Measurements from ENCODE around the gene SMC1B.
A peak's percentile ranks its signal among the peaks of the same experiment; 100 is the strongest.
"Not testable (repeated sequence)": the region's sequence is repeated elsewhere in the genome, so short reads cannot be mapped to it uniquely, and the experiment has no call there.

The SMC1B gene

DNA sequence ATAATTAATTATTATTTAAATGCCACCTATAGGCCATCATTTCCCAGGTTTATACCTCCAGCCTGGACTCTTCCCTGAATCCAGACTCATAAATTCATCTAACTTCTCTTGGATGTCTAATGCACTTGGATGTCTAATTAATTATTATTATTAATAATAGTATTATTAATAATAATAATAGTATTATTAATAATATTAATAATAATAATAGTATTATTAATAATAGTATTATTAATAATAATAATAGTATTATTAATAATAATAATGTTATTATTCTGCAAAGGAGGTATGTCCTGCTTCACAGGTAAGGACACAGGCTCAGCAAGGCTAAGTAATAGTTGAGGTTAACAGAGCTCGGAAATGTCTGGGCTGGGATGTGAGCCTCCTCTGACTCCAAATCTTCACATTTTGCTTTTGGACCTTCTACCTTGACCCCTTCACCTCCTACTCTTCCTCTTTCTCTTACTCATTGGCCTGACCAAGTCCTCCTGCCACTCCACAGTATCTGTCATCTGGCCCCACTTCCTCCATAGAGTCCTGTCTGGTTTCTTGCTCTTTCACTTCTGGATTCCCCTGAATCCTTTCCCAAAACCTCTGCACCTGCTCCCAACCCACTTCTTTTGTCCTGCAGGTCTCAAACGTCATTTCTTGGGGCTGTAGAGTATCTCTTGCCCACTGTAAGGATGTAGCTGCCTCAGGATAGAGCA lies 8.1 kb upstream of the SMC1B start:
- no peak for DNase-seq

- no peak for DNase-seq
Observed at GRCh38 chr22:45420539-45420938, 7.1 kb upstream of the SMC1B start.

GRCh38 chr22:45420011-45420410 lies 6.6 kb upstream of the SMC1B start:
- no peak for DNase-seq

- no peak for DNase-seq
Observed at GRCh38 chr22:45418770-45419138, 5.4 kb upstream of the SMC1B start.

GRCh38 chr22:45418056-45418769 lies 4.8 kb upstream of the SMC1B start:
- DNase-seq, result no peak

GRCh38 chr22:45413013-45413367 lies 409 bp downstream of the SMC1B start:
- no peak for DNase-seq

DNA sequence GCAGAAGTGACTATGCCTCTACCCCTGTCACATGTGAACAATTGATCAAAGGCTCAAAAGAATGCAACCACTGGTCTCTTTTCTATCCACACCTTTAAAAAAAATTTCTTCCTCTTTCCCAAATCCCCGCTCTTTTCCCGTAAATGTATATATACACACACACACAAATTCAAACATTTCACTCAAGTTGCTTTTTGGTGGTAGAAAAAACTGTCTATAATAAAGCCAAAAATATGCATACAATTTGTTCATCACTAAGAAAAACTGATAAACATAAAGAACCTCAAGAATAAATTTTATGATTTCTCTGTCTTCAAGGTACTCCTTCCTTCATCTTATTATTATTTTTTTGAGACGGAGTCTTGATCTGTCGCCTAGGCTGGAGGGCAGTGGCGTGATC lies 5.6 kb downstream of the SMC1B start:
- no peak for DNase-seq

GRCh38 chr22:45402466-45402985 lies 10.9 kb downstream of the SMC1B start:
- DNase-seq, result no peak

DNA sequence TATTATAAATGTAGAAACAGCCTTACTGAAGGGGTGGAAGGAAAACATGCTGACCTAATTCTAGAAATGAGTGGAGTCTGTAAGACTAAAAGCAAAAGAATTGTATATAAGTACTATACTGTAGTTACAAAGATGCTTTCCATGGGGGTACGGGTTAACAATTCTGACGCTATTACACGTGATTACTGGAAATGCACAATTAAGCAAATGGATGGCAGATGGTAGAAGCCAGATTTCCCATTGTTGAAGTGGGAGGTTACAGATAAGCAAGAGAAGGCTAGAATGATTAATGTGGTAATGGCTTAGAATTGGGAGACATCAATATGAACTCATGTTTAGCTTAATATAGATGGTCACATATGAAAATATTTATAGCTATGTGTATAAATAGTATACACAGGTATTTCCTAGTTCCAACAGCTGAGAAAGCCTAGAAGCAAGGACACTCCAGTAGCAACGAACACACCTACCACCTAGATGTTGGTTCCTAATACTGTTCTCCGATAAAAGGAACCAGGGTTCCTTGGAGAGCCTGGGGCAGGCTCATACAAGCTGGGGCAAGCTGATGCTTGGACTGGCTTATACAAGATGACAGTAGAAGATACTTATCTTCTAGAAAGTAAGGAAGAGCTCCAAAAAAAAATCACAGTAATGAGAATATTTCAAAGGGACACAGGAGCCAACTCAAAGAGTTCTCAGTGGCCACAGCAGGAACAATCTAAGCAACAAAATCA lies 13.5 kb downstream of the SMC1B start:
- no peak for DNase-seq

GRCh38 chr22:45398214-45398613 lies 15.2 kb downstream of the SMC1B start:
- DNase-seq, result peak; percentile 18 to 60

DNA sequence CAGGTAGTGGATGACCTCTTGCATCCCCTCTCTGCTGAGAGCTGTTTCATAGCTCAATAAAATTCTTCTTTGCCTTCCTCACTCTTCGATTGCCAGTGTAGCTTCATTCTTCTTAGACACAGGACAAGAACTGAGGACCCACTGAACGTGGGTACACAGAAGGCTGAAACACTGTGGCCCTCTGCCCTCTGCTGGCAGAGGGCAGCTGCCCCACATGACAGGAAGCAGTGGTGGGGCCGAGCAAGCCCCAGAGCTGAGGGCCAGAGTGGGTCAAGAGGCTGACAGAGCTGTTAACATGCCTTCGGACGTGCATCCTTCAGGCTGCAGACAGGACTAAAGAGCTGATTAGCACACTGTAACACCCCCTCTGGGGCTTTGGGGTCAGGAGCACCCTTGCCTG lies 15.6 kb downstream of the SMC1B start:
- DNase-seq, result peak; percentile 22 to 33

DNA sequence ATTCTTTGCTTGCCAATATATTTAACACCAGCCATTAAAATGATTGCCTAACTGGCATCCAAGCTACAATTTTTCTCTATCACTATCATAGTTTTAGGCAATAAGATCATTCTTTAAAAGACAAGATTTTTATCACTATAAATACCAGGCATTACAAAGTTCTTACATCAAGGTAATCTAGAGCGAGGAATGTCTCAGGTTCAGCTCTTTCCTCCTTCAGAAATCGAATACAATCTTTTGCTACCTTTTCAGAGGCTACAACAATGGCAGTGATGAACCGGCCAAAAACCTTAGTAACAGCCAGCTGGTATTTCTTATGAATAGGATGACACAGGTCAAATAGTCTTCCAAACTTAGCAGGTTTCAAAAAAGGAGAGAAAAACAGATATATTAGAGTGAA lies 23.9 kb downstream of the SMC1B start:
- no peak for DNase-seq

GRCh38 chr22:45381348-45381747 lies 32.1 kb downstream of the SMC1B start:
- DNase-seq, result no peak

GRCh38 chr22:45376703-45377102 lies 36.7 kb downstream of the SMC1B start:
- no peak for DNase-seq

DNA sequence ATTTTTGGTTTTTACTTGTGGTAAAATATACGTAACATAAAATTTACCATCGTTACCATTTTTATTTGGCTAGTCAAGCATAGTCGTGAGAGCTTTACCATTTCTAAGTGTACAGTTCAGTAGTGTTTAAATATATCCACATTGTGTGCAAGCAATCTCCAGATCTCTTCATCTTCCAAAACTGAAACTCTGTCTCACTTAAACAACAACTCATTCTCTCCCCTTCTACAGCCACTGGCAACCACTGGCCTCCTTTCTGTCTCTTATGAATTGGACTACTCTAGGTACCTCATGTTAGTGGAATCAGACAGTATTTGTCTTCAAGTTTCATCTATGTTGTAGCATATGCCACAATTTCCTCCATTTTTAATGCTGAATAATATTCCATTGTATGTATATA lies 37.4 kb downstream of the SMC1B start:
- no peak for DNase-seq

DNA sequence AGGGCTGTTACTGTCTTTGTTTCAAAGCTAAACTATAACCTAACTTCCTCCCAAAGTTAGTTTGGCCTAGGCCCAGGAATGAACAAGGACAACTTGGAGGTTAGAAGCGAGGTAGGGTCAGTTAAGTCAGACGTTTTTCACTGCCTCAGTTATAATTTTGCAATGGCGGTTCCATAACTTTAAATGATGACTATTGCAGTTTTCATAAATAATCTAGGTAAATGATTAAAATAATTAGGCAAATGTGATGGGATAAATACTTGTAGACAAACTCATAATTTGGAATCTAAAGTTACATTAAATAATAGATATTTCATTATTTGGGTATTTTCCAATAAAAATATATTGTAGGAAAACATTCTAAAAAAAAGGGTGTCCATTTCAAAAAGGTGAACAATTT lies 39.8 kb downstream of the SMC1B start:
- DNase-seq, result not testable (repeated sequence)

DNA sequence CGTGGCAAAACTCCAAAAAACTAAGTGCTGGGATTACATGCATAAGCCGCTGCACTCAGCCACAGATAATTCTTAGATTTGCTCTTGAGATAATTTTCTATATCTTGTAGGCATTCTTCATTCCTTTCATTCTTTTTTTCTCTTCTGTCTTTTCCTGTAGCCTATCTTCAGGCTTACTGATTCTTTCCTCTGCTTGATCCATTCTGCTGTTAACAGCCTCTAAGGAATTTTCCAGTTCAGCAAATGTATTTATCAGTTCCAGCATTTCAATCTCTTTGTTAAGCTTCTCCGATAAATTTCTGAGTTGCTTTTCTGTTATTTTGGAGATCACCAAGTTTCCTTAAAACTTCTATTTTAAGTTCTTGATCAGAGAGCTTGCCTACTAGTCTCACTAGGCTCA lies 46.7 kb downstream of the SMC1B start:
- no peak for DNase-seq

GRCh38 chr22:45359627-45360026 lies 53.8 kb downstream of the SMC1B start:
- no peak for DNase-seq

DNA sequence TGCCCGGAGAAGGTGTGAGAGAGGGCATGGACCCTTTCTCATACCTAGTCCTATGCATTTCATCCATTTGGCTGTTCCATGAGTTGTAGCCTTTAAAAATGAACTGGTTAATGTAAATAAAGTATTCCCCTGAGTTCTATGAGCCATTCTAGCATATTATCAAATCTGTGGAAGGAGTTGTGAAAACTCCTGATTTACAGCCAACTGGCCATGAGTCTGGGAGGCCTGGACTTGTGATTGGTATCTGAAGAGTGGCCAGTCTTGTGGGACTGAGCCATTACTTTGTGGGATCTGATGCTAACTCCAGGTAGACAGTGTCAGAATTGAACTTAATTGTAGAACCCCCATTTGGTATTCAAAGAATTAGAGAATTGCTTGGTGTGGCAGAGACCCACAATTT lies 55.3 kb downstream of the SMC1B start:
- no peak for DNase-seq

DNA sequence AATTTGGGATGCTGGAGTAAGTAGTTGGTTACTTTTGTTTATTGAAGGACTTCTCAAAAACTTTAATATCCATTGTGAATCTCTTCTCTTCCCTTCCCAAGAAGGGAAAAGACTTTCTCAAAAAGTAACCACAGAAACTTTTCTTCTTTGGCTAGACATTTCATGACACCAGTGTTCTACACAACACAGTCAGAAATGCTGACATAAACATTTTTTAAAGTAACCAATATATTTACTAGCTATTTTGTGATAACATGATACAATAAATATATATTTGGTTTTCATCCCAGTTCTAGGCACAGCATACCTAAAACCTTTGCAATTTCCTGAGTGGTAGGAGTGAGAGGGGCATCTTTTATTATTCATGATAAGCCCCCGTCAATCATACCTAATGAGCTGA lies 55.9 kb downstream of the SMC1B start:
- no peak for DNase-seq

DNA sequence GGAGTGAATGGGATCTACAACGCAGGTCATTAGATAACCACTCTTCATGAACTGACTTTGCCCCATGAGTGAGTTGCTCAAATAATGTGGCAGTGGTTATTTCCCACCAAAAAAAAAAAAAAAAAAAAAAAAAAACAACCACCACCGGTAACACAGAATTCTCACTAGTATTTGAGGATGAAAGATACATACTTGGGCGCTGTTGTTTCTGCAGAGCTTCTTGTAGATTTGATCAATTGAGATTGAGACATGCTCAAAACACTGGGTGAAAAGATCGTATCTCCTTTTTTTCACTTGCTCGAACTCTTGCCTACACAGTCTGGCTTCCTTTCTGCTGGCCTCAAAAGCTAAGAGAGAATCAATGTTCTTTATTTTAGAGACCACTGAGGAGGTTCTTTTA lies 59.6 kb downstream of the SMC1B start:
- DNase-seq, result no peak

GRCh38 chr22:45352757-45353156 lies 60.6 kb downstream of the SMC1B start:
- not testable (repeated sequence) for DNase-seq

DNA sequence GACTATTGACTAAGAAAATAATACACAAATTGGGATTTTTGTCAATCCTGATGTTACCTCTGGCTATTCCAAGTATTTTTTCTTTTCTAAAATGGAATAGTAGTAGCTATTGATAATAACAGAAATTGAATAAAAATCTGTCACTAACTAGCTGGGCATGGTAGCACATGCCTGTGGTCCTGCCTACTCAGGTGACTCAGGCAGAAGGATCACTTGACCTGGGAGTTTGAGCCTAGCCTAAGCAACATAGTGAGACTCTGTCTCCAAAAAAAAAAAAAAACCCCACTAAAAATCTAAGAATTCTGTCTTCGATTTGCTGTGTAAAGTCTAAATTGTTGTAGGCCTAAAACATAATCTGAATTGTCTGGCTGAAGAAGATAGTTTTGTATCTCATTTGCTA lies 61.4 kb downstream of the SMC1B start:
- DNase-seq, result no peak

- no peak for DNase-seq
Observed at GRCh38 chr22:45349916-45350315, 63.5 kb downstream of the SMC1B start.
